Fibroblast of pulmonary artery (primary cell): Measurements from ENCODE around the gene LUZP4.
A peak's percentile ranks its signal among the peaks of the same experiment; 100 is the strongest.

Experiments
- DNase-seq: peaks from one replicate; pipeline ENCODE4 v3.0.0-alpha.2; 2010; ENCODE audit warnings: low read depth
- H3K4me3 ChIP-seq: replicated peaks from 2 replicates; pipeline ENCODE4 v1.5.1; 2011; ENCODE audit warnings: low read depth, mild to moderate bottlenecking, control low read depth, low read length, moderate library complexity
- CTCF ChIP-seq: IDR thresholded peaks from 2 replicates; pipeline ENCODE4 v1.5.1; 2011; ENCODE audit warnings: mild to moderate bottlenecking, control low read depth, low read length, inconsistent platforms; ENCODE audit errors: missing control alignments

The LUZP4 gene

GRCh38 chrX:115261148-115261547 is 28.4 kb upstream of the LUZP4 start:
- H3K4me3 ChIP-seq, result no peak overlapping the region
- DNase-seq, result no peak
- no peak for TF ChIP-seq CTCF

GRCh38 chrX:115264009-115264408 is 25.5 kb upstream of the LUZP4 start:
- H3K4me3 ChIP-seq, result no peak overlapping the region
- TF ChIP-seq CTCF, result no peak
- no peak for DNase-seq

- no peak for TF ChIP-seq CTCF
- H3K4me3 ChIP-seq, result no peak overlapping the region
- DNase-seq, result no peak
These were observed 23.2 kb upstream of the LUZP4 start for GRCh38 chrX:115266300-115266699.

- TF ChIP-seq CTCF, result peak; percentile 24
- DNase-seq, result no peak
- H3K4me3 ChIP-seq, result no peak overlapping the region
These were observed 21.1 kb upstream of the LUZP4 start for GRCh38 chrX:115268421-115268820.

GRCh38 chrX:115269051-115269683 is 20.3 kb upstream of the LUZP4 start:
- no peak for TF ChIP-seq CTCF
- no peak for DNase-seq
- no peak overlapping the region for H3K4me3 ChIP-seq

GRCh38 chrX:115284877-115285276 is 4.6 kb upstream of the LUZP4 start:
- DNase-seq, result peak; percentile 7
- no peak overlapping the region for H3K4me3 ChIP-seq
- peak; percentile 1 for TF ChIP-seq CTCF

- no peak overlapping the region for H3K4me3 ChIP-seq
- TF ChIP-seq CTCF, result no peak
- no peak for DNase-seq
These were observed 7.7 kb downstream of the LUZP4 start for GRCh38 chrX:115297189-115297588.
